ENCODE measurements around the gene H2BK1.
A peak's percentile ranks its signal among the peaks of the same experiment; 100 is the strongest.

Gene H2BK1

DNA sequence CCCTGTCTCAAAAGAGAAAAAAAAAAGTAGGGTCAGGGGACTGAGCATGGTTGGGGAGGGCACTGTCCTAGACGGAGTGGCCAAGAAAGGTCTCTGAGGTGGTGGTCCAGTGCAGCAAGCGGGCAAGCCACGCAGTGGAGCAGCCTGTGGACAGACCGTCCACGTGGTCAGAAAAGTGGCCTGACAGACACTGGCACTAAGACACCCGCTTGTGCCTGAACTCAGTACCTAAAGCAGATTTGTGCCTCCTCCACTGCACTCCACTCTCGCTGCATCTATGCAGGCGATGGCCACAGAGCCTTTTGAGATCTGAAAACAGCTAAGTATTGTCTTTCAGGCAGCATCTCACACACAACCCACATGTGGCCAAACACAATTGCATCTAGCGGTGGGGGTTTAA, 32.1 kb downstream of the H2BK1 start:
- DNase-seq (ENCODE audit: low read depth): no peak

DNA sequence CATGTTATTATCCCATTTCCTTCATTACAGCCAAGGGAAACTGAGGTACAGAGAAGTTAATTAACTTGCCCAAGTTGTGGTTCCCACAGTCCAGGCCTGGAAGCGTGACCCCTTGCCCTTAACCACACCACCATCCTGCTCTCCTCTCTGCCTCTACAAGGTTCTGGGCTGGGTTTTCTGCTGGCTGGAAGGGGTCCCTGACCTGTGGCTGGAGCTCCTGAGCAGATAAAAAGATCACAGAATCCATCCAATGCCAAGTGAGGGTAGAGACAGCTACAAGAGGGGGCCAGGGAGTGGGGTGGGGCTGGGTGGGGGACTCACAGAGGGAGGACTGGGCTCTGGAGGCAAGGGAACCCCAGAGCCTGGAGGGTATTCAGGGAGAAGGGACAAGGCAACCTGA, 33.0 kb downstream of the H2BK1 start:
- no peak for DNase-seq (ENCODE audit: low read depth)

DNA sequence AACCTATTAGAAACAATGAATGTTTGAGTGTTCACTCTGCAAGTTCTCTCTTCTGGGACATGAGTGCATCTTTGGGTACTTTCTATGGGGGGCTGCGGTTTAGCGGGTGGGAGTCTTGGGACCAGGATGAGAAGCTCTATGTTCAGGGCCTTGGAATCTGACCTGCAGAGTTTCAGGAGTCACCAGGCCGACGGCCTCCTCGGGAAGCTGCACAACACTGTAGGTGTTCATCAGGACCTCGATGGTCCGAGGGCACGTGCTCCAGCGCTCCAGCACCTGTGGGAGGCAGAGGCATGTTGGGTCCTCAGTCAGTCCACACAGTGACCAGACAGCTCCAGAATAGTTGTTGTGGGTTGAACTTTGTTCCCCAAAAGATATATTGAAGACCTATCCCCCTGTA, 33.9 kb downstream of the H2BK1 start:
- DNase-seq (ENCODE audit: low read depth): no peak

DNA sequence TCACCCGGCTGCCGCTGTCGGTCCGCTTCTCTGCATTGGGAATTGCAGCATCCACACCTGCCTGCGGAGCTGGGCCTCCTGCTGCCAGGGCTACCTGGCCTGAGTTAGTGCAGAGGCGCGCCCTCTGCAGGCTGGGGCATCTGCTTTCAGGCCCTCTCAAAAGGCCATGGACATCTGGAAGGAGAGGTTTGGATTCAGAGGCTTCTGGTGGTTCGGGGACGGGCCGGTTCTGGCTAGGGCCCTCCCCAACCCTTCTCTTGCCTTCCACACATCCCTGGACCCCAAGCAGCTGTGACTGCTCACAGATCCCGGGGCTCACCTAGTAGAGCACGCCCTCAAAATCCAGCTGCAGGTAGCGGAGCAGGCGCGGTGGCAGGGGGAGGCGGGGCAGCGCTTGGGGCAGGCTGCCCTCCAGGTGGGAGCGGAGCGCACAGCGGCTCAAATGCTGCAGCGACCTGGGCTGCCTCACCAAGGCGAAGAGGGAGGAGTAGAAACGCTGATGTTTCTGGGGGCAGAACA, 34.4 kb downstream of the H2BK1 start:
- DNase-seq (ENCODE audit: low read depth): no peak

DNA sequence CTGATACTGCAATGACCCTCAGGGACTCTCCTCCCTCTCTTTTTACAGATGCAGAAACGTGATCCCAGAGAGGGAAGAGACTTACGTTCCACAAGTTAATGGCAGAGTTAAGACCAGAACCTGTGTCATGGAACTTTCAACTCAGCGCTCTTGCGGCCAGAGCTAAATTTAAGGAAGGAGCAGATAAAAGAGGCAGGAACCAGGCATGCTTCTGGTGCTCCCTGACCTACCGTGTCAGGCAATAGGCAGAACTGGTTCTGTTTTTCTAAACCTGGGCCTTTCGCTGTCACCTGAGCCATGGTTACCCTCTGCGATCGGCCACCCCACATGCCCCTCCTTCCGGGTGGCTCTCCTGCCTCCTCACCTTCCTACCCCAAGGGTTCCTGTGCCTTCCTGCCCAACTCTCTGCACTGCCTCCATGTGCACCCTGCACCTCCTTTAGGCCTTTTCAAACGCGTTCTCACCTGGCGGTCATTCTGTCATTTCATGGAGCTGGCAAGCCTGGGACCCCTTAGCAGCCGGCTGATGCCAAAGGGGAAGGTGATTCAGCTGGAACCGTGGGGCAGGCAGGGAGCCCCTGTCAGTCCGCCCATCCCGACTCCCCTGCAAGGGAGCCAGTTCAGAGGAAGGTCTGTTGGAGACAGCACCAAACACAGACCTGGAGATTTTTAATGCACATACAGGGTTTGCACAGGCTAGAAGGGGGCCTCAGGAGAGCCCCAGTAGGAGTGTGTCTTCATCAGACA, 35.1 kb downstream of the H2BK1 start:
- DNase-seq (ENCODE audit: low read depth): no peak

DNA sequence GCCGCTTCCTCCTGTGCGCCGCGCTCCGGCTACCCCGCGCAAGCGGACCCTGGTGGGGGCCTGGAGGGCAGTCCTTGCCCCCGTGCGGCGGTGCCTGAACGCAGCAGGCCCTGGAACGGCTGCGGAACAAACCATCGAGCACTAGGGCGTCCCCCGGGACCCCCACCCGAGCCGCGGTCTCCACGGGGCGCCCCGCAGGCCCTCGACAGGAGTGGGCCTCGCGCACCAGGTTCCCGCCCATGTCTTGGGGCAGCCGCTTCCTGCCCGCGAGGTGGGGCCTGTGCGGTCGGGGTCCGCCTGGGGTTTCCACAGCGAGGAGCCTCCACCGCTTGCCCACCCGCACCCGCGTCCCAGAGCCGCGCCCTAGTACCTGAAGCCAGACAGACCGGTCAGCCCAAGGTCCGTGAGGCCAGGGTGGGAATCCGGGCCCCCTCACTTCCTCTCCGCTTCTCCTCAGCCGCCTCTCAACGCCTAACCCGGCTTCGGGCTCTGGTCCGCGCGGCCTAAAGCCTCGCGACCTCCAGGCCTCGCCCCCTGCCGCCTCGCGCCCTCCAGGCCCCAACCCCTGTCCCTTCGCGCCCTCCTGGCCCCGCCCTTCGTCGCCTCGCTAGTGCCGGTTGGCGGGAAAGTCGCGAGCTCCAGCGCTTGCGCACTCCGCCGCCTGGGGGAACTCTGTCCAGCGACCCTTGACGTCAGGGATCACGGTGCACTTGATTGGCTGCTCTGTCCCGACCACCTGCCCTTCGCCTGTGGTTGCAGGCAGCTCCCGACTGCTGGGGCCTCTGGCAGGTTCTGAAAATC, 35.8 kb downstream of the H2BK1 start:
- DNase-seq (ENCODE audit: low read depth): no peak

DNA sequence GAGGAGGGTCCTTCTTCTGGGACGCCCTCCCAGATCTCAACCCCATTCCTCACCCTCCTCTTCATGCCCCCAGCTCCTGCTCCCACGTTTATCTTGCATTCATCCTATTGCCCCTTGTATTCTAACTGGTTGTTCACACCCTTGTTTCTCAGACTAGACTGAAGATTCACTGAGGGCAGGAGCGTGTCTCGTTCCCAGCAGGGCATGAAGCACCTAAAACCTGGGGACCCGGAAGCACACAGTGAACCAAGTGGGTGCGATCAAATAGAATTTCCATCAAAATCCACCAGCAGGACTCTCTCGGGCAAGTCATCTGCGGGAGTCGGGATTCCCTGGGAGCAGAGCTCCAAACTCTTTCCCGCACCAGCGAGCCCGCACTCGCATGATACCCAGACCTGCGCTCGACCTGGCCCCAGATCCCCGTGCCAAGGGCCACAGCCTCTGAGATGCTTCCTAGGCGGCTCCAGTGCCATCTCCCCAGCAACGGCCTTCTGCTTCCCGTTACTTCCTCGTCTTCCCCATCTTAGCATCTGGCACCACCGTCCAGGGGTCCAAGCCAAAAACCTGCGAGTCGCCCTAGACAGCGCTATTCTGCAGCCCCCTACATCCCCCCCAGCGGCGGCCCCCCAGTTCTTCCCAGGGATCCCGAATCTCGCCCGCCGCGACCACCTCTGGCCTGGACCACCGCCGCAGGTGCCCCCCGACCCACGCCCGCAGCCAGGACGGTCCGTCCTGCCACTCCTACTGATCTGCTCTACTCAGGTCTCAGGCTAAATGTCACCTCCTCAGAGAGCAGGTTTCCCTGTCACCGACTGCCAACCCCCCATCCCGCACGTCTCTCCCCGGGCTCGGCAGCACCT, 36.7 kb downstream of the H2BK1 start:
- no peak for DNase-seq (ENCODE audit: low read depth)

DNA sequence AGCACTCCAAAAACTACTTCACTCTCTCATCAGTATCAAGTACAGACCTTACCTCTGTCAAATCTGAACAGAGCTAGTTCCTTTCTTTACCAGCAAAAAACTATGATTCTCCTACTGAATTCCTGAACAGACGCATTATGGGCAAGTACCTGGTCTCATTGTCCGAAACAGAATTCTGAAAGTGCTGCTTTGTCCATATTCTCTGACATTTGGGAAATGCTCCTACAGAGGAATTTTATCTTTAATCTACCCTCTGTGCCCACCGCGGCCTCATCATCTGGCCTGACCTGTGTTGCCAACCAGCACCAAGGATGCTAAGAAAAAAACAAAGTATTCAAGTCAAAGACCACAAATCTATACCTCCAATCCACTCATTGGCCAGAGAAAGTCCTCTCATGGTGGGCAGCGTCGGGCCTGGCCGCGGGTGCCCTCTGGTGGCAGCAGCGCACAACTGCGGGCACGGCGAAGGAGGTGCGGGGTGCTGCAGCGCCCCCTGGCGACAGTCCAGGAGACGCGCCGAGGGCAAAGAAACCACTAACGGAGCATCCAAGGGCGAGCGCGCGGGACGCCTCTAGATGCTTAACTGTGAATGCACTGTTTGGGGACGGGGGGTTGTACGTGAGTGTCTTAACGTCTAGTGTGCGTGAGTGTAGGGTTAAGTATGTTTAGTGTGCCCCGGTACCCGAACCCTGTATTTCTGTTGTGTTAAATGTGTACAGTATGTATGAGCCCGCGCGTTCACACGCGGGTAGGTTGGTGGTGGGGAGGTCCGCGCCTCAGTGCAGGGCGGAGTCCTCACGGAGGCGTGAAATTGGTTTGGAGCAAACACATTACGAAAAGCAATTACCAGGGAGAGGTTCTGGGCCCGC, 37.8 kb downstream of the H2BK1 start:
- peak; percentile 71 for DNase-seq (ENCODE audit: low read depth)

DNA sequence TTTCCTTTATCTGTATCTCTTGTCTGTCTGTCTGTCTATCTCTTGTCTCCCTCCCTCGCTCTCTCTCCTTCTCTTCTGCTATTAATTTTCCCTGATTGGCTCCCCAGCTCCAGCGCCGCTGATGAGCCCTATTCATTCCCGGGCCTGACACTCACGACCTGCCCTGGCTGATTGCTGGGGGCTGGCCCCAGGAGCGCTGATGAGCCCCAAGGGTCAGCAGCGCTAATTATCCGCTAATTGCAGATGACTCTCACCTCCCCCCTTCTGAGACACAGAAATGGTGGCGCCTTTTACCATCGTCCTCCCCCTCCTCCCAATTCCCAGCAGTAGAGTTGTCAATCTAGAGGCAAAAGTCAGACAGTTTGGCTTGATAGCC, 41.5 kb downstream of the H2BK1 start:
- DNase-seq (ENCODE audit: low read depth): no peak

DNA sequence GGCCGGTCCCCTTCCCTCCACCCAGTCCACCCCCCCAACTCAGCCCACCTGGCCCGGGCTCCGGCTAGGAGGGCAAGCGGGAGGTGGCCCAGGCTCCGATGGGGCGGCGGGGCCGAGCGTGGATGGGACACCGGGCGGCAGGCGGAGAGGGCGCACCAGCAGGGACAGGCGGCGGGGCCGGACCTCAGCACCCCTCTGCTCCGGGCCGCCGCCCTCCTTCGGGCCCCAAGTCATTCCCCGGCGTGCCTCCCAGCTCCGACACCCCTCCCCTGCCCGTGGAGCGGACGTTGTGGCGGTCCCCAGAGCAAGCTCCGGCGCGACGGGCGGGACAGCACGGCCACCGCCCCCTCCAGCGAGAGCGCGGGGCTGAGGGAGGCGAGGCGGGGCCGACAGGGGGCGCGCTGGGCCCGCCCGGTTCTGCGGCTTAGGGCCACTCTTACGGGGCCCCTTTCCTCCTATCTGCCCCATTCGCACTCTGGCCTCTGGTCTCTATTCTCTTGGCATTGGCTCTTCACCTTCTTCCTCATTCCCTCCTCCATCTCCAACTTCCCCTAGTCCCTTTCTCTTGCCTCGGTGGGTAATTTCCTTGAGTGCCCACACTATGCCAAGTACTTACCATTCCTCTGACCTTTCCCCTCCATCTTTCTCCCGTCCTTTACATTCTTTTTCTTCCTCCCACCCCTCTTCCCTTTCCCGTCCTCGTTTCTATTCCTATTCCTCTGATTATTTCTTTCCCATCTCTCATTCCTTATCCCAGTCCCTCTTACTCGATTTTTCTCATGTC, 42.1 kb downstream of the H2BK1 start:
- DNase-seq (ENCODE audit: low read depth): peak; percentile 51

DNA sequence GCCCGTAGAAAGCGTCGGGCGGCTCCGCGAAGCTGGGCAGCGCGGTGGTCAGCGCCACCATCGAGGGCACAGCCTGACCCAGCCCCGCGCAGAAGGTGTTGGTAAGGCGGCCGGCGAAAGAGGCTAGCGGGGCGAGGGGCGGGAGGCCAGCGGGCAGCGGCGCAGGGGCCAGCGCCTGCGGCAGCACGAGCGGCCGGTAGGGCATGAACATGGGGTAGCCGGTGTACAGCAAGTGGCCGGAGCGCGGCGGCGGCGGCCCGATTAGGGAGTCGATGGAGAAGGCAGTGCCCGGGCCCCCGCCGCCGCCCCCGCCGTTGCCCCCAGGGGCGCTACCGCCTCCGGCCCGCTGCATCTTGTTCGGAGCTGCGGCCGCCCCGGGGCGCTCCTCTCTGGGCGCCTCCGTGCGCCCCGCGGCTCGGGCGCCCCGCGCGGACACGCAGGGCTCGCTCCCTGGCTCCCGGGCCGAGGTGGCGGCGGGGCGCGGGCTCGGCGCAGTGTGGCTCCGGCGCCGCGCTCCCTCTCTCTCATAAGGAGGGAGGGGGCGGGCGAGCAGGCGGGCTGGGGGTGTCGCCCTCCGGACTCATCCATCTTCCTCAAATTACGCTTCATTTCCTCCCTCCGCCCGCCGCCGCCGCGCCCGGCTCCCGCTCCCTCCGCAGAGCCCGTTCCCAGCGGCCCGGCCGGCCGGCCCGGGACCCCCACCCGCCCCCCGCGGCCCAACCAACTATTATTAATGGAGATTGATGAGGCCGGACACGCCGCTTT, 42.9 kb downstream of the H2BK1 start, which contains the start of gene GBX1:
TSS of gene GBX1 (minus strand) at position 498 of the 765 bp plus-strand sequence. CDS start at position 352, 146 bp downstream.
- DNase-seq (ENCODE audit: low read depth): no peak

DNA sequence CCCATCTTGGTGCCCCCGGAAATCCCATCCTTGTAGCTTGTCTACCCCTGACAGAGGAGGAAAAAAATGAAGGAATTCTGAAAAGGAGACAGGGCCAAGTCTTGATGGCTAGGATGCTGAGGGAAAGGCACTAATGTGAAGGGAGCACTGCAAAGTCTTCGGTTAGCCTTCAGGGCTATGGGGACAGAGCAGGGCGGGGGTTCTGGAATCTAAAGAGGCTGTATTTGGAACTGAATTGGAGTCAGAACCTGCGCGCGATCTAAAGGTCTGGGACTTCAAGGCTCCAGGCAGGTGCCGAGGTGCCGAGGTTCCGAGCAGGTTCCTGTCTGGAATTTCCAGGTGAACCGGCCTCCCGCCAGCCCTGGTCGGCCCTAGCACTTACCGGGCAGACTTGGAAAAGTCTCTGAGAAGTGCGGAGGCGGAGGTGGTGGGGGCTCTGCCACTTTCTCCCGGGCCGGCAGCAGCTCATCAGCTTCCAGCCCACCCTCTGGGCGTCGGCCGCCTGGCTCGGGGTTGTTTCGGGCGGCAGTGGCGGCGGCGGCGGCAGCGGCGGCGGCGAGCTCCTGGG, 43.6 kb downstream of the H2BK1 start:
- DNase-seq (ENCODE audit: low read depth): no peak

DNA sequence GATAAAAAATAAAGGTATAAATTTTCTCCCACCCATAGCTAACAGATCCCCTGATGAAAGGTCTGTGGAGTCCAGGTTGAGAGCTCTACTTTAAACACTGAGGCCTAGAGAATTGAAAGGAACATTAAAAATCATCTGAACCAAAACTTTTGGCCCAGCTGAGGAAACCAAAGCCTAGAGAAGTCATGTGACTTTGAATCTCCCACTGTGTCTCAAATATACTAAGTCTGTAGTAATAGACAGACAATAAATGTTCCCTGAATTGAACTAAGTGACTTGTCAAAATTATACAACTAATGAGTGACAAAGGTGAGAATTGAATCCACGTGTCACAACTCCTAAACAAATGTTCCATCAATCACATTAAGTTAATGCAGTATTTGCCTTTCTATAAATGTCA, 48.5 kb downstream of the H2BK1 start:
- no peak for DNase-seq (ENCODE audit: low read depth)

Data from stimulated activated CD8-positive, alpha-beta memory T cell treated with anti-CD3 and anti-CD28 coated beads, Interleukin-15, amount 100 ng/mL, for 24 hours (primary cell).